Stimulated activated CD8-positive, alpha-beta memory T cell treated with anti-CD3 and anti-CD28 coated beads, Interleukin-4, amount 100 ng/mL, for 24 hours (primary cell): ENCODE measurements around the gene HLA-C.
"Not testable (repeated sequence)": the region's sequence is repeated elsewhere in the genome, so short reads cannot be mapped to it uniquely, and the experiment has no call there.

Source experiments
- DNase-seq: peaks from one replicate; pipeline ENCODE4 v3.0.0-alpha.2; 2020; ENCODE audit warnings: low read depth

HLA-C gene

DNA sequence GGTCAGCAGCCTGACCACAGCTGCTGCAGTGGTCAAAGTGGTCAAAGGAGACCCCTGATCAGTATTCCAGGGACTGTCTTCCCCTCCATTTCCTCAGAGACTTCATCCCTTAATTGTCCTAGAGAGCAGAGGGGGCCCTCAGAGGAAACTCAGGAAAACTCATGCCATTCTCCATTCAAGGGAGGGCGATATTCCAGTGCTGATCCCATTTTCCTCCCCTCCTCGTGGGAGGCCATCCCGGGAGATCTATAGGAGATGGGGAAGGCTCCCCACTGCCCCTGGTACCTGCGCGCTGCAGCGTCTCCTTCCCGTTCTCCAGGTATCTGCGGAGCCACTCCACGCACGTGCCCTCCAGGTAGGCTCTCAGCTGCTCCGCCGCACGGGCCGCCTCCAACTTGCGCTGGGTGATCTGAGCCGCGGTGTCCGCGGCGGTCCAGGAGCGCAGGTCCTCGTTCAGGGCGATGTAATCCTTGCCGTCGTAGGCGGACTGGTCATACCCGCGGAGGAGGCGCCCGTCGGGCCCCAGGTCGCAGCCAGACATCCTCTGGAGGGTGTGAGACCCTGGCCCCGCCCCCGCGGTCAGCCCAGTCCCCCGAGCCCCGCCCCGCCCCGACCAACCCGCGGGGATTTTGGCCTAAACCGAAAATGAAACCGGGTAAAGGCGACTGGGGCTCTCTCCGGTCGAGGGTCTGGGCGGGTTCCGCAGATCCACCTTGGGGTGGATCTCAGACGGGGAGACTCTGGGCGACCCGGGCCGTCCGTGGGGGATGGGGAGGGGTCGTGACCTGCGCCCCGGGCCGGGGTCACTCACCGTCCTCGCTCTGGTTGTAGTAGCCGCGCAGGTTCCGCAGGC lies 878 bp downstream of the HLA-C start:
- DNase-seq, result peak; percentile 43

DNA sequence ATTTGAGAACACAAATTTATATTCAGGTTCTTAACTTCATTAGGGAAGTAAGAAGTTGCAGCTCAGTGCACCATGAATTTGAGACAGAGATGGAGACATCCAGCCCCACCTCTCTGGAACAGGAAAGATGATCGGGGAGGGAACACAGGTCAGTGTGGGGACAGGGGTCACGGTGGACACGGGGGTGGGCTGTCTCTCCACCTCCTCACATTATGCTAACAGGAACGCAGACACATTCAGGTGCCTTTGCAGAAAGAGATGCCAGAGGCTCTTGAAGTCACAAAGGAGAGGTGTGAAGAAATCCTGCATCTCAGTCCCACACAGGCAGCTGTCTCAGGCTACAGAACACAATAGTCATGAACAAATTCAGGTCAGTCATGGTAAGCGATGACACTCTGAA lies 3.1 kb downstream of the HLA-C start:
- DNase-seq, result no peak

DNA sequence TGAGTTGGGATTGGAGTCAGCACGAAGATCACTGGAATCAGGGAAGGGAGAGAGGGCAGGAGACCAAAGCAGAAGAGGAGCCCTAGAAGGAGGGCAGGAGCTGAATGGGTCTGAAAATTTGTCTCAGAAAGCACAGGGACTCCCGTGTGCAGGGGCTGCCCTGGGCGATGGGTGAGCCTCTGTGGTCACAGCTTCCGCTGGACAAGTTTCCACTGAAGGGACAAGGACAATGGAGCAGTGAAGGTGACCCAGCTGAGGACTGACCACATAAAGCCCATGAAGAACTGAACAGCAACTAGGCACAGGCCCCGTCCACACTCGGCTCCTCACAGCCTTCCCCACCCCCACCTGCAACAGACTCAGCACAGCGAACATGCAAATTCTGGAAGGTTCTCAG lies 3.5 kb downstream of the HLA-C start:
- no peak for DNase-seq

DNA sequence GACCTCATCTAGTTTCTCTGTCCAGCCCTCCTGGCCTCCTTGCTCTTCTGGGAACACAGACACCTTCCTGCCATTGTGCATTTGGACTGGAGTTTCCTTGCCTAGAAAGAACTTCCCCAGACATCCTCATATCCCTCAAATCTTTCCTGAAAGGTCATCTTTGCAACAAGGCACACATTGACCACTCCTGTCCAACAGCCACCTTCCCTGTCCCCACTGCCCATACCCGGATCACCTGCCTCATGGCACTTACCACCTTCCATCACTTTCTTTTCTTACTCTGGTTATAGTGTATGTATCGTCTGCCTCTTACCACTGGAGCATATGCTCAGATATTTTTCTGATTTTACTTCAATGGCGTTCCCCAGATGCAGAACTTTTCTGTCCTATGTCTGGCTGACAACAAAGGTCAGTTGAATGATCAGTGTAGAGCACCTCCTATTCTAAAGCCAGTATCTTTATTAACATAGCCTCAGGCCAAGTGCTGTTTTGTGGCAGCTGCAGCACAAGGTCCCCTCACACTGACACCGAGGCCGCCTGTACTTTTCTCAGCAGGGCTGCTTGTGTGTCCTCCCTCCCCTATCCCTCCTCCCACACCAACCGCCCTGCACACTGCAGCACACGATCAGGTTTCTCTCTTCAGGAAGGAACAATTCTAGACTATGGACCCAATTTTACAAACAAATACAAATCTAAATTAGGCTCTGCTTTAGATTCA lies 4.1 kb downstream of the HLA-C start:
- no peak for DNase-seq

DNA sequence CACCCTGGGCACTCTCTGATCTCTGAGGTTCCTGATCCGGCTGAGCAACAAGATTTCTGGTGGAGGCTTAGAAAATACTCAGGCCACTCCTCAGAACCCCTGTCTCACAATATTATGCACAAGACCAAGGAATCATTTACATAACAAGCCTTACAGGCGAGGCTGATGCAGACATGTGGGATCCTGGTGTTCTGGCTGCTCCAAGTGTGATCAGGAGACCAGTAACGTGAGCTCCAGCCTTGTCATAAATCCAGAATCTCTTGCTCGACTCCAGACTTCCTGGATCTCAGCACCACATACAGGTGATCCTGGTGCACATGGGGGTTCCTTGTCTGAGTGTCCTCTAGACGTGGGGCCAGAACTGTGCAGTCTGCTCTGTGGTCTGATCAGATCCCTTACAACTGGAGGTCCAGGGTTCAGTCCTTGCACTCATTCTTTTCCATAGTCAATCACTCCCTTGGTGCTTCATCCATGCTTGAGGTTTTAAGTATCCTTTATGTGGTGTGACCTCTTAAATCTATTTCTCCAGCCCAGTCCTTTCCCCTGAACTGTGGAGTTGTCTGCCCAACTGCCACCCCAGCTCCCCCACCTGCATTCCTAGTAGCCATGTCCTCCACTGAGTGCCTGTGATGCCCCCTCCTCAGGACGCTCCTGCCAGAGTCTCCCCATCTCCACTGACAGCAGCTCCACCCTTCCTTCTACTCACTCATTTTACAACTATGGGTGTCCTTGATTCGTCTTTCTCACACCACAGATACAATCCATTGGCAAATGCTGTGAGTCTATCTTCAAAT lies 5.1 kb downstream of the HLA-C start:
- no peak for DNase-seq

DNA sequence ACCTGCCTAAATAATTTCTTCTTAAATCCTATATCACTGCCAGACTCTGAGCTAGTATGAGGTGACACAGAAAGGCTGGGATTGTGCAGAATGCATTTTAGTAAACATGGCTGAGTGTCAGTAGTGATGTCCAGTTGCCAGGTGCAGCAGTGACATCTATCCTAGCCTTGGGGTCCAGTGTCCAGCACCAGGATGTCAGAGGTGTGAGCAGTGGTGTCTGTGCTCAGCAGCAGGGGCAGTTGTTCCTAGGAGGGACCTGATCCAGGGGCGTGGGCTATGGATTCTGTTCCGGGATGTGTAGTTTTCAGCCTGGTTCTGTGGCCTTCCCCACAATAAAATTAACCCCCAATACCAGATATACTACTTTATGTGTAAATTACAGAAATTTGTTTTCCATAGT lies 6.0 kb downstream of the HLA-C start:
- no peak for DNase-seq

DNA sequence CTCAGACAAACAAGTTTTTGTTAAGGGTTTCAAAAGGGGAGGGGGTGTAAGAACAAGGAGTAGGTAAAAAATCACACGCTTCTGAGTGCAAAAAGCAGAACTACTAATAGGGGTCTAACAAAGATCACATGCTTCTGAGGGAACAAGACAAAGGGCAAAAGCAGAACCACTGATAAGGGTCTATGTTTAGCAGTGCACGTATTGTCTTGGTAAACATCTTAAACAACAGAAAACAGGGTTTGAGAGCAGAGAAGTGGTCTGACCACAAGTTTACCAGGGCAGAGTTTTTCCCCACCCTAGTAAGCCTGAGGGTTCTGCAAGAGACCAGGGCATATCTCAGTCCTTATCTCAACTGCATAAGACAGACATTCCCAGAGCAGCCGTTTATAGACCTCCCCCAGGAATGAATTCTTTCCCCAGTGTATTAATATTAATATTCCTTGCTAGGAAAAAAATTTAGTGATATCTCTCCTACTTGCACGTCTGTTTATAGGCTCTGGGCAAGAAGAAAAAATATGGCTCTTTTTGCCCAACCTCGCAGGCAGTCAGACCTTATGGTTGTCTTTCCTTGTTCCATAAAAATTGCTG lies 8.5 kb downstream of the HLA-C start:
- DNase-seq, result not testable (repeated sequence)

DNA sequence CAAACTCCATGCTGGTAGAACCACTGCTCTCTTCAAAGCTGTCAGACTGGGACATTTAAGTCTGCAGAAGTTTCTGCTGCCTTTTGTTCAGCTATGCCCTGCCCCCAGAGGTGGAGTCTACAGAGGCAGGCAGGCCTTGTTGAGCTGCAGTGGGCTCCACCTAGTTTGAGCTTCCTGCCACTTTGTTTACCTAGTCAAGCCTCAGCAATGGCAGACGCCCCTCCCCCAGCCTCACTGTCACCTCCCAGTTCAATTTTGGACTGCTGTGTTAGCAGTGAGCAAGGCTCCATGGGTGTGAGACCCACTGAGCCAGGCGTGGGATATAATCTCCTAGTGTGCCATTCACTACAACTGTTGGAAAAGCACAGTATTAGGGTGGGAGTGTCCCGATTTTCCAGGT lies 11.9 kb downstream of the HLA-C start:
- DNase-seq, result not testable (repeated sequence)

DNA sequence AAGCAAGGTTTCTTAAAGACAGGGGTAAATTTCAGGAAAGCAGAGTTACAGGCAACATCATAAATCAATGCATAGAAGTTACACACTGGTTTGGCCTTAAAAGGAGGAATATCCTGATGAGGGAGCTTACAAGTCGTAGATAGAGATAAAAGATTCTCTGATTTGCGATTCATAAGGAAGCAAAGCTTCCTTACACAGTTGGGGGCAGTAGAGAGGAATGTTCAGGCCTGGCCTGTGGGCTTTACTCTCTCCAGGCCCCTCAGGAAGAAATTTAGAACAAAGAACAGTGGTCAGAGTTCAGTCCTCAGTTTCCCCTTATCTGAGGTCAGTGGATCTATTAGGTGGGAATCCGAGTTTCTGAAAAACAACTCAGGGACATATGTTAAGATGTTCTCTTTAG lies 19.3 kb downstream of the HLA-C start:
- DNase-seq, result no peak

DNA sequence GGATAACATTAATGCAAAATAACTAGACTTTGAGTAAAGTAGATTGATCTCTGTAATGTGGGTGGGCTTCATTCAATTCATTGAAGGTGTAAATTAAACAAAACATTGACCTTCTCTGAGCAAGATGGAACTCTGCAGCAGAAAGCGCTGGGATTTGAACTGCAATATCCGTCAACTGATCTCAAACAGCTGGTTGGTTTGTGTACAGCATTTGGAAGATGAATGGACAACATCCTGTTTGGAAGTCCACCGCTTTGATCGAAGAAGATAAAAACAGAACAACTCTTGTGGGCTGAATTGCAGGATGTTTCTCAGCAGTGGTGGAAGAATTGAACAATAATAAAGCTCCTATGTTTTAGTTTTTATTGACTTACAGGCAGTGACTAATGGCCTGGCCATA lies 20.6 kb downstream of the HLA-C start:
- DNase-seq, result no peak

DNA sequence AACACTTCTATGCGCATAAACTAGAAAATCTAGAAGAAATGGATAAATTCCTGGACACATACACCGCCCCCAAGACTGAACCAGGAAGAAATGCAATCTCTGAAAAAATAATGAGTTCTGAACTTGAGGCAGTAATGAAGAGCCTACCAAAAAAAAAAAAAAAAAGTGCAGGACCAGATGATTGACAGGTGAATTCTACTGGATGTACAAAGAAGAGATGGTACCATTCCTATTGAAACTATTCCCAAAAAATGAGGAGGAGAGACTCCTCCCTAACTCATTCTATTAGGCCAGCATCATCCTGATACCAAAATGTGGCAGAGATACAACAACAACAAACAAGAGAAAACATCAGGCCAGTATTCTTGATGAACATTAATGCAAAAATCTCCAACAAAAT lies 22.7 kb downstream of the HLA-C start:
- no peak for DNase-seq

DNA sequence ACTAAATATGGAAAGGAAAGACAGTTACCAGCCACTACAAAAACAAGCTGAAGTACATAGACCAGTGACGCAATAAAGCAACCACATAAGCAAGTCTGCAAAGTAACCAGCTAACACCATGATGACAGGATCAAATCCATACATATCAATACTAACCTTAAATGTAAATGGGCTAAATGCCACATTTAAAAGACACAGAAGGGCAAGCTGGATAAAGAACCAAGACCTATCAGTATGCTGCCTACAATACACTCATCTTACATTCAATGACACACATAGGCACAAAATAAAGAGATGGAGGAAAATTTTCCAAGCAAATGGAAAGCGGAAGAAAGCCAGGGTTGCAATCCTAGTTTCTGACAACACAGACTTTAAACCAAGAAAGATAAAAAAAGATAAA lies 24.1 kb downstream of the HLA-C start:
- no peak for DNase-seq

DNA sequence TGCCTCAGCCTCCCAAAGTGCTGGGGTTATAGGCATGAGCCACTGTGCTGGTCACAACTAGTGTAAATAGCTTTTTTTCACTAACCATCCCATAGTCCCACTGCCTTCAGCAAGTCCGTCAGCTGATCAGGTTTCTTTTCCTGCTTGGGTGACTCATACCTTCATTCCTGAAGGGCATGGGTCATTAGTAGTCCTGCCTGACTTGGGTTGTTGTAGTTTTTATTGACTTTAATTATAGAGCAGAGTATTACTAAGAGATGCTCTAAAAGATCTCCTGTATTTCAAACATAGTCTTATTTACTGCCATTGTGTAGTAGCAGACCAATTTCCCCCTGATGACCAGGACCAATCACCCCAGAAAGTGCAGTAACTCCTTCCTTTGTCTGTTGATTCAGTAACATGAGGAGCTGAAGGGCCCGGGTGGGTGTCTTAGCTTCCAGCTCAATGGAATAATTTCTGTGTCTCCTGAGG lies 25.8 kb downstream of the HLA-C start:
- no peak for DNase-seq

DNA sequence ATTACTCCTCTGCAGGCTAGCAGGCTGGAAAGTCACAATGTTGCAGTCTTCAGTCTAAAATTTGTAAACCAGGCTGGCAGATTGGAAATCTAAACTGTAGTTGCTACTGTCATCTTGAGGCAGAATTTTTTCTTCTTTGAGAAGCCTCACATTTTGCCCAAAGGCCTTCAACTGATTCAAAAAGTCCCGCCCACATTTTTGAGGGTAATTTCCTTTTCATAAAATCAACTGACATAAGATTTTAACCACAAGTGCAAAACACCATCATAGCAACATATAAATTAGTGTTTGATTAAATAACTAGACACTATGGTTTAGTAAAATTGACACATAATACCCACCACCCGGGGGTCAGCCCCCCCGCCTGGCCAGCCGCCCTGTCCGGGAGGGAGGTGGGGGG lies 28.4 kb downstream of the HLA-C start:
- no peak for DNase-seq

DNA sequence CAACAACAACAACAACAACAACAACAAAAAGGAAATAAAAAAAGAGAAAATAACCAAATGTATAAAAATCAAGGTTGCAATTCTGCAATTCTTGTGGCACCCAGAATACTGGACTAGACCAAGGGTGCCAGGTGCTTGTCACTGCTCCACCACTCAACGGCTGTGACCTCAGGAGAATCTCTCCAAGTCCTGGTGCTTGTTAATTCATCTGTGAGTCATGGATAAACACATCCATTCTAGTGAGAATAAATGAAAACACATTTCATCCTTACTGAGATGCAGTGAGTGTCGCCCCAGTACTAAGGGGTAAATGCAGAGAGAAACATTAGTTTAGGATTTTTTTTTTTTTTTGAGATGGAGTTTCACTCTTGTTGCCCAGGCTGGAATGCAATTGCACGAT lies 32.0 kb downstream of the HLA-C start:
- DNase-seq, result no peak

DNA sequence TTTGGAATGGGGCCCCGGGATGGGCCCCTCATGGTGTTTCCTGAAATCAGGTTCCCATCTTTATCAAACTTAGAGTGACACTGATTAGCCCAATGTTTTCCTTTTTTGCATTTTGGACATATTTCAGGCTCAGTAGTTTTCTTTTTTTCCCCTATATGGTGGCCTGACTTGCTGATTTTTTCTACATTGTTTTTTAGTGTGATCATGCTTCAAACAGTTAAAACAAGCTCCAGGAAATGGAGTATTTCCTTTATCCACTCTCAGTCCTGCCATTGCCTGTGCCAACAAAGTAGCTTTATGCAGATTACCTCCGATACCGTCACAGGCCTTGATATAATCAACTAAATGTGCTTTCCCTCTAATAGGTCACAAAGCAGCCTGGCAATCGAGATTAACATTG lies 37.8 kb downstream of the HLA-C start:
- not testable (repeated sequence) for DNase-seq

DNA sequence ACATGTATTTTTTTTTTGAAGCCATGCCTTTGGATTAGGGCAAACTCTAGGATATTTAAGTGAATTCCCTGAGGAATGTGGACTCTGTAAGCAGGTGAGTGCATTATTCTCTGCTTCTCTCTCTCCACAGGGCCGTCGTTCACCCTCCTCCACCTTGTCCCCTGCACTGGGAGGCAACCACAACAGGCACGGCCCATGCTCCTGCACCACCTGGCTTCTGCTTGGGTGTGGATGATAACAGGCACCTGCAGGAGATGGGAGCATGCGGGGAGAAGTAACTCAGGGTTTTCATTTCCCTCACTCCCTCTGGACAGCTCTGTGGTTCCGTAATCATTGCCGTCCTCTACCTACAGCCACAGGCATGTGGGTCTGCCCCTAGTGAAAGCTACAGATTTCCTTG lies 43.4 kb downstream of the HLA-C start:
- no peak for DNase-seq

DNA sequence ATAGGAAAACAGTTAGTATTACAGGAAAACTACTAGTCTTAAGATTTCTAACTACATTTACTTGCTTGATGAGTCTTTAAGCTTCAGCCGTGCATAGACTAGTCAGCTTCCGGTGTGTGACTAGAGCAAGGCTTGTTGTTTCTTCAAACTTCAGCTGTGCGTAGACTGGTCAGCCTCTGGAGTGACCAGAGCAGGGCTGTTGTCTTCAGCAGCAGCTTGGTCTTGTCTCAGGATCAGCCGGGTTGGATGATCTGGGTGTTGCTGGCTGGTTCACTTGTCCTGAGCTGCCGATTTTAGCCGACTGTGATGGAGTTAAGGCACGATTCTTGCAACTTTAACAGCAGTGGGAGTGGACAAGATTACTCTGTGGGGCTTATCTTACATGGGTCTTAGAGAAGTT lies 44.7 kb downstream of the HLA-C start:
- no peak for DNase-seq

DNA sequence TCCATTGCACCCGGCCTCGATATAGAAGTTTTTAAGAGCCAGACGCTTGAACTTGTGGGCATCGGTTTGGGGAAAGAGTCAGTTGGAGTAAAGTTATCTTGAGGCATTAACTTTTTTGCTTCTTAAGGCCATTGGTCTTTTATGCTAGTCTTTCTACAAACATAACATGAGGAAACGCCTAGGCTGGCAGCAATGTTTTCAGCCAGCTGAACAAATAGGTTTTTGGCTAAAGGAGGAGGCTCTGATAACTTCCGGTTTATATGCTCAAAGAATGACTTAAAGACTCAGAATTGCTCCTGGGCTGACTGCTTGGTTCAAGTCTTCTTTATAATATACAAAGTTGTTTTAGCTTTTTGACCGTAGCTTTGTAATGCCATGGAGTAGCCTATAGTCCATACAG lies 46.2 kb downstream of the HLA-C start:
- no peak for DNase-seq

DNA sequence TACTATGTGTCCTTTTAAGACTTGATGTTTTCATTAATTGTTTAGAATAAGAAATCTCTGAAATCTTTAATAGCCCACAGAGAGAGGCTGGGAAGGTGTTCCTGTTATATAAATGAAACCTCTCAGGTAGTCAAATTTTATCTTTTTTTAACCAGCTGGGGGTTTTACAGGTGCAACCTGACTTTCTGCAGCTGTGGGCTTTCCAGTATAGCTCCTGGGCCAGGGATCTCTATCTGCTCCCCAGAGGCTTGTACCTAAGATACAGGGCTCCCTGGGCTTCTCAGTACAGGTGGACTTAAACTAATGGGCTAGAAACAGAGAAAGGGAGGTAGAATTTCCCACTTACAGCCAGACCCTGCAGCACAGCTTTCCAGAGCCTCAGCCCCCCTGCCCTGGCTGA lies 49.4 kb downstream of the HLA-C start:
- no peak for DNase-seq
